Epithelial cell of proximal tubule (primary cell): ENCODE data around the gene PNN. TPM values are rescaled to one million over a fixed set of nuclear protein-coding genes. Genes with fewer than 3 reads are reported as not detected.
A peak's percentile ranks its signal among the peaks of the same experiment; 100 is the strongest.
"Not testable (repeated sequence)": the region's sequence is repeated elsewhere in the genome, so short reads cannot be mapped to it uniquely, and the experiment has no call there.

Experiments
- DNase-seq: peaks from one replicate; pipeline ENCODE4 v3.0.0-alpha.2; 2011; ENCODE audit warnings: low read depth
- H3K4me3 ChIP-seq: 2 replicates; pipeline ENCODE4 v1.5.1; 2011; ENCODE audit warnings: low read depth, mild to moderate bottlenecking, low read length
- CTCF ChIP-seq: conservative IDR thresholded peaks from 2 replicates; pipeline ENCODE4 v1.5.1; 2012; ENCODE audit warnings: low read depth, mild to moderate bottlenecking, low read length
- total RNA-seq: library from RNA; depleted of rRNA; stranded (reverse); fragments of >200 nt; gene quantifications from 2 replicates; pipeline ENCODE4 v1.2.3, GENCODE V29; 2015

The PNN gene
- 30.4 and 43.4 TPM in 2 replicates for total RNA-seq

- TF ChIP-seq CTCF = no peak
- peak; percentile 99 for DNase-seq
- peak within 1 kb of the TSS; percentile 97 for H3K4me3 ChIP-seq
These were observed at the start of gene PNN for GRCh38 chr14:39174560-39175444. Gene PNN (plus strand): TSS chr14:39175254. CDS start chr14:39175280, 26 bp downstream.

GRCh38 chr14:39137835-39138234 lies 37.2 kb upstream of the PNN start:
- not testable (repeated sequence) for H3K4me3 ChIP-seq, DNase-seq

- DNase-seq = no peak
- H3K4me3 ChIP-seq = no peak overlapping the region
- TF ChIP-seq CTCF = no peak
These were observed 36.6 kb upstream of the PNN start for GRCh38 chr14:39138440-39138839.

GRCh38 chr14:39140170-39140569 lies 34.9 kb upstream of the PNN start:
- no peak overlapping the region for H3K4me3 ChIP-seq
- DNase-seq = no peak
- TF ChIP-seq CTCF = no peak

GRCh38 chr14:39141623-39142022 lies 33.4 kb upstream of the PNN start:
- not testable (repeated sequence) for H3K4me3 ChIP-seq, DNase-seq

GRCh38 chr14:39143226-39143625 lies 31.8 kb upstream of the PNN start:
- DNase-seq, H3K4me3 ChIP-seq: not testable (repeated sequence)

- H3K4me3 ChIP-seq = no peak overlapping the region
- TF ChIP-seq CTCF = no peak
- no peak for DNase-seq
These were observed 29.6 kb upstream of the PNN start for GRCh38 chr14:39145266-39145966.

- no peak for TF ChIP-seq CTCF
- no peak for DNase-seq
These were observed 20.4 kb upstream of the PNN start for GRCh38 chr14:39154594-39155189.

More at GRCh38 chr14:39154594-39155189, 20.4 kb upstream of the PNN start:
- no peak overlapping the region for H3K4me3 ChIP-seq
